ENCODE data around the gene BROX. TPM values are rescaled to one million over a fixed set of nuclear protein-coding genes. Genes with fewer than 3 reads are reported as not detected.

Gene BROX
- total RNA-seq, 1 experiment from 2014 or later: 44.9 TPM

- no peak overlapping the region for H3K4me3 ChIP-seq (replicated peaks in 1 of 2; ENCODE audit: low read depth in 1 of 2, low read length in 2 of 2)
- no peaks in the 10 kb centered on the region for H4K20me1 ChIP-seq (ENCODE audit: insufficient read depth)
- CTCF ChIA-PET: no interaction called here
- intact Hi-C loops (cut with micrococcal nuclease): no loop called here
- no peaks in the 10 kb centered on the region for H3K79me2 ChIP-seq (ENCODE audit: insufficient read depth, low read length)
- no peaks in the 10 kb centered on the region; the same call in 1 of the 2 replicates for H3K9me2 ChIP-seq (ENCODE audit: insufficient read depth)
- ATAC-seq: no peak
- RAD21 ChIA-PET (ENCODE audit: low non-redundant PET in 1 of 2, low total read pairs in 2 of 2, uncharacterized antibody in 2 of 2, unreplicated experiment in 2 of 2): no interaction called here
- H3K36me3 ChIP-seq (ENCODE audit: control insufficient read depth in 1 of 2, insufficient read depth in 2 of 2, low read length in 2 of 2): no peaks in the 10 kb centered on the region
- no TSS peak for BruUV-seq (replicated peaks)
- H3K27ac ChIP-seq (ENCODE audit: low read depth, low read length): no peak overlapping the region
- peaks cover 8 to 14% of the 10 kb centered on the region in 2 experiments; a peak in 2 of 4 replicates for H3K9me3 ChIP-seq (ENCODE audit: control insufficient read depth in 1 of 2, insufficient read depth in 1 of 2, low read depth in 1 of 2, low read length in 2 of 2)
- no peak overlapping the region for H3K4me2 ChIP-seq (ENCODE audit: low read length)
- TF ChIP-seq CBX3 (IDR thresholded peaks at IDR 0.05; ENCODE audit: low read depth): no peak
- TF ChIP-seq POLR2AphosphoS5 (IDR thresholded peaks at IDR 0.05; ENCODE audit: low read depth, low read length): no peak
- no peak for TF ChIP-seq ATF3 (IDR thresholded peaks at IDR 0.05)
- TF ChIP-seq TCF7L2 (IDR thresholded peaks at IDR 0.05; ENCODE audit: borderline replicate concordance, extremely low read depth, insufficient read depth, insufficient read length): no peak
- TF ChIP-seq JUND (IDR thresholded peaks at IDR 0.05): no peak
- TF ChIP-seq EZH2phosphoT487 (IDR thresholded peaks at IDR 0.05; ENCODE audit: borderline replicate concordance): no peak
- no peak for TF ChIP-seq ZFX (IDR thresholded peaks at IDR 0.05)
- TF ChIP-seq CTCF (IDR thresholded peaks at IDR 0.05 in 2 of 3, conservative IDR thresholded peaks at IDR 0.05 in 1 of 3; ENCODE audit: borderline replicate concordance in 1 of 3, insufficient read depth in 1 of 3, low read depth in 2 of 3, low read length in 2 of 3): no peak
- TF ChIP-seq SIN3A (IDR thresholded peaks at IDR 0.05; ENCODE audit: low read depth): no peak
- no peak for TF ChIP-seq EZH2 (IDR thresholded peaks at IDR 0.05)
- no peak for TF ChIP-seq ZBTB33 (IDR thresholded peaks at IDR 0.05; ENCODE audit: extremely low read depth, insufficient replicate concordance, low read length)
- no peak for TF ChIP-seq POLR2A (IDR thresholded peaks at IDR 0.05; ENCODE audit: borderline replicate concordance, extremely low read depth, insufficient read depth, insufficient read length)
- TF ChIP-seq SRF (IDR thresholded peaks at IDR 0.05; ENCODE audit: low read depth): no peak
- no peak for TF ChIP-seq YY1 (IDR thresholded peaks at IDR 0.05; ENCODE audit: extremely low read depth, insufficient replicate concordance, low read depth, low read length)
- no peak for TF ChIP-seq MAX (IDR thresholded peaks at IDR 0.05)
- no peak for TF ChIP-seq REST (IDR thresholded peaks at IDR 0.05; ENCODE audit: low read depth)
- no peak for TF ChIP-seq CEBPB (IDR thresholded peaks at IDR 0.05; ENCODE audit: low read depth)
- TF ChIP-seq ELF1 (IDR thresholded peaks at IDR 0.05; ENCODE audit: borderline replicate concordance, low read depth): no peak
- no peak for TF ChIP-seq SP1 (IDR thresholded peaks at IDR 0.05; ENCODE audit: low read depth)
- H3K4me1 ChIP-seq (ENCODE audit: control insufficient read depth in 1 of 2, insufficient read depth in 2 of 2, low read length in 2 of 2): no peaks in the 10 kb centered on the region
- H3K27me3 ChIP-seq (ENCODE audit: insufficient read depth, low read length): no peaks in the 10 kb centered on the region
- no peak for DNase-seq (ENCODE audit: low read depth, low spot score)
- H2AFZ ChIP-seq (ENCODE audit: low read depth, low read length, poor library complexity, severe bottlenecking): no peak overlapping the region
- POLR2A ChIA-PET: no interaction called here
- no peak overlapping the region for H3K9ac ChIP-seq (ENCODE audit: low read length)
Observed at GRCh38 chr1:222772996-222773379, 60.6 kb downstream of the BROX start.

All from HCT116 (cell line).